PC-3 (cell line): ENCODE data around the gene GAB4.

Experiments
- CTCF ChIP-seq: fragments of 300-600 bp; sonication (generic); conservative IDR thresholded peaks from 2 replicates; pipeline ENCODE4 v1.5.1; 2017; ENCODE audit warnings: antibody characterized with exemption, low read depth, mild to moderate bottlenecking, low read length
- EZH2 ChIP-seq: fragments of 300-600 bp; sonication (generic); IDR thresholded peaks from one replicate; pipeline ENCODE4 v1.6.1; 2017; ENCODE audit warnings: antibody characterized with exemption, mild to moderate bottlenecking, low read length; ENCODE audit not compliant: unreplicated experiment
- EZH2phosphoT487 ChIP-seq: fragments of 300-600 bp; sonication (generic); IDR thresholded peaks from 2 replicates; pipeline ENCODE4 v1.6.1; 2018; ENCODE audit warnings: mild to moderate bottlenecking, antibody characterized with exemption, low read length, borderline replicate concordance

GRCh38 chr22:17035246-17035645 is 27.2 kb upstream of the GAB4 start:
- TF ChIP-seq CTCF: no peak
- TF ChIP-seq EZH2: no peak
- TF ChIP-seq EZH2phosphoT487: no peak
